GM21619 (cell line): ENCODE measurements around the gene SUGP1.

Experiments
- ATAC-seq: cut with Tn5 transposase; IDR thresholded peaks from one replicate; pipeline ENCODE4 v1.9.1; 2021; ENCODE audit not compliant: unreplicated experiment

The SUGP1 gene

DNA sequence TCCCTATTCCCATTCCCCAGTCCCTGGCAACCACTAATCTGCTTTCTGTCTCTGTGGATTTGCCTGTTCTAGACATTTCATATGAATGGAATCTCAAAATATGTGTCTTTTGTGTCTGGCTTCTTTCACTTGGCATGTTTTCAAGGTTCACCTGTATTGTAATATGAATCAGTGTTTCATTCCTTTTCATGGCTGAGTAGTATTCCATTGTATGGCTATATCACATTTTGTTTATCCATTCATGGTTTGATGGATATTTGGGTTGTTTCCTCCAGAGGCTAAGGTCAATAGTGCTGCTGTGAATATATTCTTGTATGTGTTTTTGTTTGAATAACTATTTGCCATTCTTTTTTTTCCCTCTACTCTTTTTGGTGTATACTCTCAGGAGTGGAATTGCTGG, 84.1 kb downstream of the SUGP1 start:
- no peak for ATAC-seq

DNA sequence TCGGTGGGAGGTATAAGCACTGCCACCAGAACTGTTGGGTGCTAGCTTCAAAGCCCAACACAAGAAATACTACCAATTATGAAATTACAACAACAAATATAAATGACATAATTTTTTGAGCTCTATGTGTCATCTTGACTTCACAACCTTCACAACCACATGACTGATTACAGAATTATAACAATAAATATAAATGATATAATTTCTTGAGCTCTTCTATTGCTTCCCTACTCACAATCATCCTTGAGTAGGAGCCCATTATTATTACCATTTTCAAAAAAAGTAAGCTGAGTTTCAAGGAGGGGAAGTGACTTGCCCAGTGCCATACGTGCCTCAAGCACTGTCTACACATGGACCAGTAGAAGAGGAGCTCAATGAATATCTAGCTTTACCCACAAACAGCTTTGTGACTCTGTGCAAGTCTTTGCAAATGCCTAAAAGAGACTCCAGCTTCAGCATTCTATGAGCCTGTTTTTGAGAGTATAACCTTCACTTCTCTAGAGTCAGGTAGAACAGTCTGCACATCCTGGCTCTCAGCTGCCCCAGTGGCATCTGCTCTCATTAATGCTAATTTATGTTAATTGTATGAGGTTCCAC, 86.0 kb downstream of the SUGP1 start:
- no peak for ATAC-seq

DNA sequence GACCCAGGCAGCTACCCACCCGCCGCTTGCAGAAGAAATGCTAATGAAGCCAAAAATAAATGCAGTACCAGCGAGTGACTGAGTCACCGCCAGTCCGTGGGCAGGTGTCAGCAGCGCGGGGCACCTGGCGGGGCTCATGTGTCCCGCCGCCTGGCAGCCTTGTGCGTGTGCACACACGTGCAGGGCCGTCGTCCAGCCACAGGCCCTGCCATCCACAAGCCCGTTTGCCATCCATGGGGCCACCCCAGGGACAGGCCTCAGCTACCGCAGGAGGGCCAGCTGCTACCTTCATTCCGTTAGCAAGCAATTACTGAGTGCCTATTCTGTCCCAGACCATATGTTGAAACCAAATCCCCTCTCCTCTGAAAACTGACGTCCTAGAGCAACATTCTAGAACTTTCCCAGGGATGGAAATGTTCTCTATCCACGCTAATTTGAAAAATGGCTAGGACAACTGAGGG, 88.0 kb downstream of the SUGP1 start:
- ATAC-seq, result no peak

DNA sequence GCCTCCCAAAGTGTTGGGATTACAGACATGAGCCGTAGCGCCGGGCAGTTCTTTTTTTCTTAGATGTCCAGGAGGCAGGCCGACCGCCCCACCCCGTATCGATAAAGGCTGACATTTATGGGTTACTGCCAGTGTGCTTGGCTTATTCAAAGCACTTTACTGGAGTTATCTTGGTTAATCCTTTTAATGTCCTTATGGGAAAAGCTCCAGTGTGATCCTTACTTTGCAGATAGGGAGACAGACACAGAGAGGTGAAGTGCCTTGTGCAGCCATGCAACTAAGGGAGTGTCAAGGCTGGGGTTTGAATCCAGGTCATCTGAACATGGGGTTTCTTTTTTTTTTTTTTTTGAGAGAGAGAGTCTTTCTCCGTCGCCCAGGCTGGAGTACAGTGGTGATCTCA, 89.3 kb downstream of the SUGP1 start:
- ATAC-seq, result no peak

DNA sequence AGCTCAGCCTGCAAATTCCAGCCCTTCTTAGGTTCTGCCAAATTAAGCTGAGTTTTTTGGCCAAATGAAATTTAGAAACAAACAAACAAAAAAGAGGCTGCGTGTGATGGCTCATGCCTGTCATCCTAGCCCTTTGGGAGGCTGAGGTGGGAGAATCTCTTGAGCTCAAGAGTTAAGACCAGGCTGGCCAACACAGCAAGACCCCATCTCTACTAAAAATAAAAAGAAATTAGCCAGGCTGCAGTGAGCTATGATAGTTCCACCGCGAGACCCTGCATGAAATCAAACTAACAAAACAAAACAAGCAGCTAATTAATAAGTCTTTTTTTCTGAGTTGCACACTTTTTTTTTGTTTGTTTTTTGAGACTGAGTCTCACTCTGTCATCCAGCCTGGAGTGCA, 90.6 kb downstream of the SUGP1 start:
- no peak for ATAC-seq

DNA sequence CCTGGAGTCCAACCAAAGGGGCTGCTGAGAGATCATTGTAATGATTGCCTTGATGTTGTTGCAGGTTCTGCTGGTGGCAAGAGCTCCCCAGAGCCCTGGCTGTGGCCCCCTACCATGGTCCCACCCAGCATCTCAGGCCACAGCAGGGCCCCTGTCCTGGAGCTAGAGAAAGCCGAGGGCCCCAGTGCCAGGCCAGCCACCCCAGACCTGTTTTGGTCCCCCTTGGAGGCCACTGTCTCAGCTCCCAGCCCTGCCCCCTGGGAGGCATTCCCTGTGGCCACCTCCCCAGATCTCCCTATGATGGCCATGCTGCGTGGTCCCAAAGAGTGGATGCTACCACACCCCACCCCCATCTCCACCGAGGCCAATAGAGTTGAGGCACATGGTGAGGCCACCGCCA, 93.1 kb downstream of the SUGP1 start:
- ATAC-seq, result no peak

DNA sequence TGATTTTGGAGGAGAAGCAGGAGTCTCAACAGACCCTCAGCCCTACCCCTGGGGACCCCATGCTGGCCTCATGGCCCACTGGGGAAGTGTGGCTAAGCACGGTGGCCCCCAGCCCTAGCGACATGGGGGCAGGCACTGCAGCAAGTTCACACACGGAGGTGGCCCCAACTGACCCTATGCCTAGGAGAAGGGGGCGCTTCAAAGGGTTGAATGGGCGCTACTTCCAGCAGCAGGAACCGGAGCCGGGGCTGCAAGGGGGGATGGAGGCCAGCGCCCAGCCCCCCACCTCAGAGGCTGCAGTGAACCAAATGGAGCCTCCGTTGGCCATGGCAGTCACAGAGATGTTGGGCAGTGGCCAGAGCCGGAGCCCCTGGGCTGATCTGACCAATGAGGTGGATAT, 93.6 kb downstream of the SUGP1 start:
- ATAC-seq, result no peak

DNA sequence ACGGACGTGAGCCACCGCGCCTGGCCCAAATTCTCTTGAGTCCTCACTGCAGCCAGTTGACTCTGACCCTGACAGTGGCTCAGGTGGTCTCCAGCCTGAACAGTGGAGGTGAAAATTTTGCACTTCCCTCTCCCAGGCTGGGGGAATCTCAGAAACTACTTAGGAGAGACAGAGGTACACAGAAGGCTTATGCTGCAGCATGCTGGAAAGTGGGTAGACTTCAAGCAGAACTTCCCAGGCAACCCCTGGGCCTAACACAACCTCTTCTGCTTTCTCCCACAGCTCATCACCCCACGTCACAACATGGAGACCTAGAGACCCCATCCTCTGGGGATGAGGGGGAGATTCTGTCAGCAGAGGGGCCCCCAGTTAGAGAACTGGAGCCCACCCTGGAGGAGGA, 94.1 kb downstream of the SUGP1 start:
- ATAC-seq, result no peak
